G401 (cell line): ENCODE data around the gene KBTBD7. TPM values are rescaled to one million over a fixed set of nuclear protein-coding genes. Genes with fewer than 3 reads are reported as not detected.

Experiments
- DNase-seq: peaks from one replicate; pipeline ENCODE4 v3.0.0-alpha.2; 2015; ENCODE audit warnings: low spot score
- in situ Hi-C: cut with HindIII; loops from 2 replicates; pipeline ENCODE4 v1.10.0; 2016; ENCODE audit warnings: low sequenced_read_pairs, mixed read lengths
- total RNA-seq: library from RNA; depleted of rRNA; stranded (reverse); fragments of >200 nt; shearing (Covaris generic); gene quantifications from 2 replicates; pipeline ENCODE4 v1.2.3, GENCODE V29; 2014; rRNA removed

Gene KBTBD7, protein sequence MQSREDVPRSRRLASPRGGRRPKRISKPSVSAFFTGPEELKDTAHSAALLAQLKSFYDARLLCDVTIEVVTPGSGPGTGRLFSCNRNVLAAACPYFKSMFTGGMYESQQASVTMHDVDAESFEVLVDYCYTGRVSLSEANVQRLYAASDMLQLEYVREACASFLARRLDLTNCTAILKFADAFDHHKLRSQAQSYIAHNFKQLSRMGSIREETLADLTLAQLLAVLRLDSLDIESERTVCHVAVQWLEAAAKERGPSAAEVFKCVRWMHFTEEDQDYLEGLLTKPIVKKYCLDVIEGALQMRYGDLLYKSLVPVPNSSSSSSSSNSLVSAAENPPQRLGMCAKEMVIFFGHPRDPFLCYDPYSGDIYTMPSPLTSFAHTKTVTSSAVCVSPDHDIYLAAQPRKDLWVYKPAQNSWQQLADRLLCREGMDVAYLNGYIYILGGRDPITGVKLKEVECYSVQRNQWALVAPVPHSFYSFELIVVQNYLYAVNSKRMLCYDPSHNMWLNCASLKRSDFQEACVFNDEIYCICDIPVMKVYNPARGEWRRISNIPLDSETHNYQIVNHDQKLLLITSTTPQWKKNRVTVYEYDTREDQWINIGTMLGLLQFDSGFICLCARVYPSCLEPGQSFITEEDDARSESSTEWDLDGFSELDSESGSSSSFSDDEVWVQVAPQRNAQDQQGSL
- total RNA-seq, result 7.5 and 7.9 TPM in 2 replicates

DNA sequence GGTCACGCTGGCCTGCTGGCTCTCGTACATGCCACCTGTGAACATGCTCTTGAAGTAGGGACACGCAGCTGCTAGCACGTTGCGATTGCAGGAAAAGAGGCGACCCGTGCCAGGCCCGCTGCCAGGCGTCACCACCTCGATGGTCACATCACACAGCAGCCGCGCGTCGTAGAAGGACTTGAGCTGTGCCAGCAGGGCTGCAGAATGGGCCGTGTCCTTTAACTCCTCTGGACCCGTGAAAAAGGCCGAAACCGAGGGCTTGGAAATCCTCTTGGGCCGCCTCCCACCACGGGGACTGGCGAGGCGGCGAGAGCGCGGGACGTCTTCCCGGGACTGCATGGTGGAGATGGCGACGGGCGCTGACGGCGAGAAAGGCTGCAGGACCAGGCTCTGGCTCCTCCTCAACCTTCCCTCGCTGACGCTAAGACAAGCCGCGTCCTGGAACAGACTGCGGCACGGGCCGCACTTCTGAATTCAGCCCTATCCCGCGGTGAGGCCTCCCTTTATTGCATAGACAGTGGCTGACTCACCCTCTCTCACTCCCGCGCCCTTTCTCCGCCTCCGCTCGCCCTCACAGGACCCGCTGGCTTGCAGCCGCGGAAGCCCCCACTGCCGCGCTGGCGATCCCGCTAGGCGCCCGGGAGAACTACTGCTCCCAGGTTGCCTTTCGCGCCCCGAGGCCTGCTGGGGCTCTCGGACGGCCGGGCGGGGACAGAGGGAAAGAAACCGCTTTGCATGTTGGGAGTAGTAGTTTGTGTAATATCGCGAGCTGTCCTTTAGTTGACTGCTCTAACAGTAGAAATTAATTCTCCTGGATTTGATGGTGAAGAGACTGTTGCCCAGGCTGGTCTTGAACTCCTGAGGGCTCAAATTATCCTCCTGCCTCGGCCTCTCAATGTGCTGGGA, at the start of gene KBTBD7:
KBTBD7 (minus strand) TSS at position 651 of the 906 bp plus-strand sequence; CDS start at position 339, 312 bp downstream.
- DNase-seq, result peak; percentile 95
- in situ Hi-C loops, result no loop called here

DNA sequence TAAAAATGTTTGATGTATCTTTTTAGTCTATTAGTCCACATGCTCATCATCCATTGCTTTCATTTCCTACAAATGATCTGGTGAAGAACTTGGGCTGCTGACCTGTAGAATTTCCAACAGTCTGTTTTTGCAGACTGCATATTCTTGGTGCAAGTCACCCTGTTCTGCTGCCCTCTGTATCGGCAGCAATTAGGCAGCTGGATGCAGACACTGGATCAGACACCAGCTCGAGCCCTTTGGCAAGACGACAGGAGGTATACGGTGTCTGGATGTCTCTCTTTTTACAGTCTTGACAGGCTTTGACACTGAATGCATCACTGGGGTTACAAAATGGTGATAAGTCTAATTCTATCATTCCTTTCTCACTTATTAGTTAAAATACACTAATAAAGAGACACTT, 47.3 kb upstream of the KBTBD7 start:
- in situ Hi-C loops, result no loop called here
- DNase-seq, result no peak

DNA sequence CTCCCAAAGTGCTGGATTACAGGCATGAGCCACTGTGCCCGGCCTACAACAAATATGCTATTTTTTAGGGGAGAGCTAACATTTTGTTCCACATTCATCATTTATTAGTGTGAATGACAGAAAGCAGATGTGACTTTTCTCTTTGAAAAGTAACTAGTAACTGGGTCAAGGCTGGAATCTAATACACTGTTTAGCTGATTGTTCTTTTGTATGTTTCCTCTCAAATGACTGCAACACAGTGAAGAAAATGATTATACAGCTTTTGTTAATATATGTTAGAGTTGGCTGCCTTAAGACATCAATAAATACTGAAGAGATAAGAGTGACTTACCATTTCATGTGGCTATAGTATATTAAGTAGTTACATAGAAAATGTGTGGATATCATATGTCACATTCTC, 42.0 kb upstream of the KBTBD7 start:
- no peak for DNase-seq
- in situ Hi-C loops, result no loop called here

DNA sequence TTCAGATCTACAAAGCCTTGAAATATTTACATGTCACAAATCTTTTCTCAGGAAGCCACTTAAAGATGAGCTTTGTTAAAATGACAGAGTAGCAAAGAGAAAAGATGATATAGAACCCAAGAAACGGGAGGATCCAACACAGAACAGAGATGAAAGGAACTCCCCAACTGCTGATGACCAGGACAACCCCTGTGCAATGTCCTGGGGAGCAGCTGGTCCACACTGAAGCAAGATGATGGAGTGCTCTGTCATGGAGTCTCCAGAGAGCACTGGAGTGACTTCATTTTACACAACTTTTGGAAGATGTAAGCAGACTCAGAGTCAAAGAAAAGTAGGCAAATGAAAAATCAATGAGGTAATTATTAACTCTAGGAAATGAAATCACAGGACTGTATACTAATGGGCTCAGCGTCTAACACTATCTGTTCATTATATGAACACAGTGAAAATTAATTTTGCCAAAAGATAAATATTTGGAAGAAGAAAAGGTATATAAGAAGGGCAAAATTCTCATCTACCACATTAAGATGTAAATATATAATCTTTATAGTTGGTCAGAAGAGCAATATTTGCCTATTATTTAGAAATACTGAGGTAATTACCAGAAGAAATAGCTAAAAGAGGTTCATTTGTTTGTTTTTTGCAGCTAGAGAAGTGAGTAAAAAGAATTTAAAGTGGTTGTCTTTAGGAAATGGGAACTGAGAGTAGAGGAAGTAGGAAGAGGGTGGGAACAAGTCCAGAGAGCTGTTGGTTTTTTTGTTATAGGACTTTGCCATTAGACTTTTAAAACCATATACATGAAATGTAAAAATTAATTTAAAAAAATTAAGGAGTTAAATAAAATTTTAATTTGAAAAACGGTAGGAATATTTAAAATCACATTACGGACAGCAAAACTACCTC, 38.5 kb upstream of the KBTBD7 start:
- in situ Hi-C loops, result no loop called here
- DNase-seq, result no peak

DNA sequence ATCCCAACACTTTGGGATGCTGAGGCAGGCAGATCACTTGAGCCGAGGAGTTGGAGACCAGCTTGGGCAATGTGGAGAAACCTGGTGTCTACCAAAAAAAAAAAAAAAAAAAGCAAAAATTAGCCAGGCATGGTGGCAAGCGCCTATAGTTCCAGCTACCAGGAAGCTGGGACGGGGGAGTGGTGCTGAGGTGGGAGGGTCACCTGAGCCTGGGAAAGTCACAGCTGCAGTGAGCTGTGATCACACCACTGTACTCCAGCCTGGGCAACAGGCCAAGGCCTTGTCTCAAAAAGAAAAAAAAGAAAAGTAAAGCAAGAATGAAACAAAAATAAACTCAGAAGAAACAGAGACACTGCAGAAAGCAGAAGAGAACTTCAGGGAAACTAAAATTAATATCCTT, 37.4 kb upstream of the KBTBD7 start:
- in situ Hi-C loops, result no loop called here
- DNase-seq, result no peak

DNA sequence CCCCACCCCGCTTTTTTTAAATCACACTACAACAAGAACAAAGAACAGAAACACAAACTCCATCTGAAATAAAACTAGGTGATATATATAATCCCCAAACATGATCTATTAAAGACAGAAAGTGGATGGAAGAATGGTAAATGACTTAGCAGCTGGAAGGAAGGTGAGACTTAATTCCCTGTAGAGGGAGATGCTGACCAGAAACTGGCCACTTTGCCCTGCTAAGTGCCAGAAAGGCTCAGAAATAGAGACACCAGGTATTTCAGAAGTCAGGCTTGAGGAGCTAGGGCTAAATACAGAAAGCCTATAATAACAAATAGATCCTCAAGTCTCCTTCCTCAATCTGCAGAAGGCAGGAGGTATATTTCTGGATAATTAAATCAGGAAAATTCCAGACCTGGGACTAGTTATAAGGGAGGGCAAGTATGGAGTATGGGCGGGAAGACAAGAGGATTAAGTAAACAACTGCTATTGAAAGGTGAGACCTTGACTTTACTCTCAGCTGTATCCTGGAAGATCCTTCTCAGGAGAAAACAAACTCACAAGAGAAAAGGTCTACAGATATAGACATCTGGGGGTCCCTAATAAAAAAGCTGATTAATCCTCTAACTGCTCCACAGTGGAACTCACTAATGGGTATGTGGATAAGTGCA, 36.8 kb upstream of the KBTBD7 start:
- DNase-seq, result no peak
- in situ Hi-C loops, result no loop called here

DNA sequence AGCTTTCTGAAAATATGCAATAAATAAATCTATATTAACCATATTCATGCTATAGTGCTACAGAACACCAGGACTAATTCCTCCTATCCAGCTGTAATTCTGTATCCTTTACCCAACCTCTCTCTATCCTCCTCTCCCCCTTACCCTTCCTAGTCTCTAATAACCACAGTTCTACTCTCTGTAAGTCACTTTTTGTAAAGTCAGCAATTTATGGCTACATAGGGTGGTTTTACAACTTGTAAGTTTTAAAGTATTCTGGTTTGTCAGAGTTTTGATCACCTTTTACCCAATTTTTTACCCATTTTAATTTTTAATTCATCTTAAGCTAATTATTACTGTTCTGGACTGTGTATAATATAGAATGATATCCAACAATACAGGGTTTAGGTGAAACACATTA, 35.0 kb upstream of the KBTBD7 start:
- in situ Hi-C loops, result no loop called here
- no peak for DNase-seq

DNA sequence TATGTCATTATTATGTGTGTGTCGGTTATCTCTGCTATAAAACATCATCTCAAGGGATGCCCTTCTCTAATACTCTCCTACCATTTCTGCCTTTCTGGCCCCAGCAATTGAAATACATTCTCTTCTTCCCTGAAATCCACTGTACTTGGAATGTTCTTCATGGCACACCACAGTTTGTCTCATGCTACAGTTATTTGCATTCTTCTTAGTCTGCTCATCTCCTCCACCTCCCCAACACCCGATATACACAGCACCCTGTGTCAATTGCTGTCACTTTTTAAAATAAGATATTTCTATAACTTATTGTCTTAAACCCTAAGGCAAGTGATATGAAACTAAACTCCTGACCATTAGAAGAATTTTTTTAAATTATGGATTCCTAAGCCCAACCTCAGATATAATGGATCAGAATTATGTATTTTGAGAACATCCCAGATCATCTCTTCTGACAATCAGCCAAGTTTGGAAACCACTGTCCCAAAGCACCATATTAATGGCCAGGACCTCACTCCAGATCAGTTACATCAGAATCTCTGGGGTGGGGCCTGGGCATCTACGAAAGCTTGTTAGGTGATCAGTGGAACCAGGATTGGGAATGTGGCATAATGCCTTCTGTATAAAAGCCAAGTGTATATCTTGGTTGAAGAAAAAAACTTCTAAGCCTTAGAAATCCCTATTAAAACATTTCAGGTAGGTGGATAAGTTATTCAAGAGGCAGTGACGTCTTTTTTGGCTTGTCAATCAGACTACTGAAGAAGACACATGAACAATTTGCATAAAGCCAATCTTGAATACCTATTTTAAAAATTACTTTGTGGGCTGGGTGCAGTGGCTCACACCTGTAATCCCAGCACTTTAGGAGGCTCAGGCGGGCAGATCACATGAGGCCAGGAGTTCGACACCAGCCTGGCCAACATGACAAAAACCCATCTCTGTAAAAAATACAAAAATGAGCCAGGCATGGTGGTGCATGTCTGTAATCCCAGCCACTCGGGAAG, 30.0 kb upstream of the KBTBD7 start:
- in situ Hi-C loops, result no loop called here

DNA sequence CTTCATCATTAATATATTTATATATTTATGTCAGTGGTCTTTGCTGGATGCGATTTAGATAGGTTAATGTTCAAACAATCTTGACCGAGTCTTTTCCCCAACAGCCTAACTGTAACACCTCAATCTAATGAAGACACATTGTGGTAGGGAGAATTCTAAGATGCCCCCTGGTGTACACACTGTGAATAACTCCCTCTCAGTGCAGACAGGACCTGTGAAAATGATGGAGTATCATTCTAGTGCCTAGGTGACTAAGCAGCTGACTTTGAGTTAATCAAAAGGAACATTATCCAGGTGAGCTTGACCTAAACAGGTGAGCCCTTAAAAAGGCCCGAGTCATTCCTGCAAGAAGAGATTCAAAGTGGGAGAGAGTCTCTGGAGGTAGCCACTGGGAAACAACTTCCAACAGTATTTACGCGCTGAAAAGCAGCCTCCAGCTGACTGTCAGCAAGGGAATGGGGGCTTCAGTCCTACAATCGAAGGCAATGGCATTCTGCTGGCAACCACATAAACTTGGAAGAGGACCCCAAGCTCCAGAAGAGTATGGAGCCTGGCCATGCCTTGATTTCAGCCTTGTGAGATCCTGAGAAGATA, 28.0 kb upstream of the KBTBD7 start:
- peak; percentile 47 for DNase-seq
- in situ Hi-C loops, result no loop called here

More for the DNA sequence above, 30.0 kb upstream of the KBTBD7 start:
- no peak for DNase-seq

DNA sequence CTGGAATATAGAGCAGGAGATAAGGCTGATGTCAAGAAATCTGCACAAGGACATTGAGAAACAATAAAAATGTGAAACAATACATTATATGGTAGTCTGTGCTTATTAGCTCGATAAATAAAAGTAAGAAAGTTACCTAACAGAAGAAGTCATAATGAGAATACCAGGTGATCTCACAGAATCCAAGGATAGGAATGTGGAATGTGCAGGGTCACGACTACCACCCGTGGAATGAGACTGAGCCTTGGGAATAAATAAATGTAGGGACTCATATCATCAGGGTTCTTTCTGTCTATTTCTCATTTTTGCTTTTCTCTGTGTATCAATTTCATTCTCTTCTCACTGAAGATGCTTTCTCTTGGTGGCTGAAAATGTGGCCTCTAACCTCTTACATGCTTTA, 26.0 kb upstream of the KBTBD7 start:
- no peak for DNase-seq
- in situ Hi-C loops, result no loop called here

DNA sequence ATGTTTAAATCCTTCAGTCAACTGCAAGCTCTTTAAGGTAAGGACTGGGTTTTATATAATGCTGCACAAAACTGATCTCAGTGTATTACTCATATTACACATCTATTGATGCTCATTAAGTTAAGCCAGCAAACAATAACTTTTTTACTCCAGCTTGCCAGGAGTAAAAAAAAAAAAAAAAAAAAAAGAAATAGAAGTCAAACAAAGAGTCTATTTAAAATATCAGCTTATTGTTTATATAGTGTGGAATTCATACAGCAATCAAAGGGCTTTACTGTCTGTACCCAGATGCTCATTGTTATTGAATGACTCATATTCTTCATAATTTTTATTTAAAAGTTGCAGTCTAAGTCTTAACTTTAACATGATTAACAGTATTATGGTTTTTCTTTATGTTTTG, 21.8 kb upstream of the KBTBD7 start:
- DNase-seq, result no peak
- in situ Hi-C loops, result no loop called here

DNA sequence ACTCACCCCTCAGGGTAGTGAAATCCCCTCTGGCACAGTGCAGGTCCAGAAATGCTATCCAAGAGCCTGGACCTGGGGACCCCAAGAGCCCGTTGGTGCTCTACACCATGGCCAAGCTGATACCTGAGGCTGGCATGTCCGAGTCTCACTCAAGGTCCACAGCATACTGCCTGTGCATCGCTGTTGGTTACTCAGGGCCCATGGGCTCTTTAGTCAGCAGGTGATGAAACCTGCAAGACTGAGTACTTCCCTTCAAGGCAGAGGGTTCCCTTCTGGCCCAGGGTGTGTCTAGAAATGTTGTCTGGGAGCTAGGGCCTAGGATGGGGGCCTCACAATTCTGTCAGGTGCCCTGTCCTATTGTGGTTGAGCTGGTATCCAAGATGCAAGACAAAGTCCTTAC, 19.6 kb upstream of the KBTBD7 start:
- in situ Hi-C loops, result no loop called here

DNA sequence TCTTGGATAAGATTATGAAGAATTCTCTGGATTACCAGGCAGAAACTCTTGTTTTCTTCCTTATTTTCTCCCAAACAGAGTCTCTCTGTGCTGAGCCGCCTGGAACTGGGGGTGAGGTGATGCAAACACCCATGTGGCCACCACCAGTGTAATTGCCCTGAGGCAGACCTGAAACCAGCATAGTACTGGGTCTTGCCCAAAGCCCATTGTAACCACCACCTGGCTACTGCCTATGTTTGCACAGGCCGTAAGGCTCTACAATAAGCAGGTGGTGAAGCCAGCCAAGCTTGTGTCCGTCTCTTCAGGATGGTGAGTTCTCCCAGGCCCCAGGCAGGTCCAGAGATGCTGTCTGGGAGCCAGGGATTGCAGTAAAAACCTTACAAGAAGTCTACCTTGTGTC, 18.9 kb upstream of the KBTBD7 start:
- in situ Hi-C loops, result no loop called here
- DNase-seq, result no peak

More for the DNA sequence above, 19.6 kb upstream of the KBTBD7 start:
- DNase-seq, result no peak

DNA sequence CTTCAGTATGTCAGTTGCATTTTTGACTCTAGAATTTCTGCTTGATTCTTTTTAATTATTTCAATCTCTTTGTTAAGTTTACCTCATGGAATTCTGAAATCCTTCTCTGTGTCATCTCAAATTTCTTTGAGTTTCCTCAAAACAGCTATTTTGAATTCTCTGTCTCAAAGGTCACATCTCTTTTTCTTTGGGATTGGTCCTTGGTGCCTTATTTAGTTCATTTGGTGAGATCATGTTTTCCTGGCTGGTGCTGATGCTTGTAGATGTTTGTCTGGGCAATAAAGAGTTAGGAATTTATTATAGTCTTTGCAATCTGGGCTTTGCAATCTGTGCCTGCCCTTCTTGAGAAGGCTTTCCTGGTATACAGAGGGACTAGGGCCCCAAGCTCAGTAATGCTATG, 18.5 kb upstream of the KBTBD7 start:
- in situ Hi-C loops, result no loop called here
- DNase-seq, result no peak

DNA sequence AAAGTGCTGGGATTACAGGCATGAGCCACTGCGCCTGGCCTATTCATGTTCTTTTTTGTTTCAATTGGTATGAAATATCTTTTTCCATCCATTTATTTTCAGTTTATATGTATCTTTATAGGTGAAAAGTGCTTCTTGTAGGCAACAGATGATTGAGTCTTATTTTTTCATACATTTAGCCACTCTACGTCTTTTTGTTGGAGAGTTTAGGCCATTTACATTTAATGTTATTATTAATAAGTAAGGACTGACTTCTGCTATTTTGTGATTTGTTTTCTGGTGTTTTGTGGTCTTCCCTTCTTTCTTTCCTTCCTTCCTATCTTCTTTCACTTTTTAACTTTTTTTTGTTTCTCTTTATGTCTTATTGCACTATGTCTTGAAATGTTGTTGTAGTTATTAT, 16.7 kb upstream of the KBTBD7 start:
- no peak for DNase-seq
- in situ Hi-C loops, result no loop called here

DNA sequence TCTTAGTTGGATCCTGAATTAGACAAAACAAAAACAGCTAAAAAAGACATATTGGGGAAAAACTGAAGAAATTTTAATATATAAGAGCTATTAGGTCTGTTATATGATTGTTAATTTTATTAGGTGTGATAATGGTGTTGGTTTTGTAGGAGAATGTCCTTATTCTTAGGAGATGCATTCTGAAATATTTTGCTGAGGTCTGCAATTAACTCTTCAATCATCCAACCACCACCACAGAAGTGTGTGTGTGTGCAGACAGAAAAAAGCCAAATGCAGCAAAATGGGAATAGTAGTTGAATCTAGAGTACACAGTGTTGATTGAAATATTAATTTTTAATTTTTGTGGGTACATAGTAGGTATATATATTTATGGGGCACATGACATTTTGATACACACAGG, 12.1 kb upstream of the KBTBD7 start:
- DNase-seq, result no peak
- in situ Hi-C loops, result no loop called here

DNA sequence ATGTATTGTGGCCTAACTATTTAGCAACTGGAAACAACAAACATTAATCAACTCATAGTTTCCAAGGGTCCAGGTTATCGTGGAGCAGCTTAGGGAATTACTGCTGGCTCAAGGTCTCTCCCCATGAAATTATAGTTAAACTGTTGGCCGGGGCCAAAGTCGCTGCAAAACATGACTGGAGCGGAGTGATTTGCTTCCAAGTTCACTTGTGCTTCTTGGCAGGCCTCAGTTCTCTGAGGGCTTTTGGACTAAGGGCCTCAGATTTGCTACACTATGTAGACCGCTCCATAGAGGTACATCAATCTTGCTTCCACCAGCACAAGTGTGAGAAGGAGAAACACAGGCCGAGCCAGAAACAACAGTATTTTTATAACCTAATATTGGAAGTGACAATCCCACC, 9.4 kb upstream of the KBTBD7 start:
- in situ Hi-C loops, result no loop called here
- DNase-seq, result no peak
